ENCODE results near the gene TGFA.

The TGFA gene

GRCh38 chr2:70523996-70524965, 29.3 kb downstream of the TGFA start:
- no peak for FAIRE-seq

- no peak for FAIRE-seq
Observed at GRCh38 chr2:70523672-70523995, 30.0 kb downstream of the TGFA start.

GRCh38 chr2:70522627-70523026, 31.0 kb downstream of the TGFA start:
- FAIRE-seq = no peak

GRCh38 chr2:70520825-70521224, 32.8 kb downstream of the TGFA start:
- FAIRE-seq = no peak

- FAIRE-seq = no peak
Observed at GRCh38 chr2:70519453-70519852, 34.2 kb downstream of the TGFA start.

- no peak for FAIRE-seq
Observed at GRCh38 chr2:70518557-70518956, 35.1 kb downstream of the TGFA start.

GRCh38 chr2:70517804-70518203, 35.8 kb downstream of the TGFA start:
- no peak for FAIRE-seq

GRCh38 chr2:70516596-70516995, 37.0 kb downstream of the TGFA start:
- no peak for FAIRE-seq

GRCh38 chr2:70515938-70516337, 37.7 kb downstream of the TGFA start:
- FAIRE-seq = no peak

- FAIRE-seq = no peak
Observed at GRCh38 chr2:70514612-70515055, 39.0 kb downstream of the TGFA start.

GRCh38 chr2:70513738-70514137, 39.9 kb downstream of the TGFA start:
- no peak for FAIRE-seq

- FAIRE-seq = no peak
Observed at GRCh38 chr2:70511971-70512729, 41.5 kb downstream of the TGFA start.

- no peak for FAIRE-seq
Observed at GRCh38 chr2:70510313-70510712, 43.3 kb downstream of the TGFA start.

GRCh38 chr2:70509565-70509964, 44.1 kb downstream of the TGFA start:
- FAIRE-seq = no peak

GRCh38 chr2:70508711-70509462, 44.7 kb downstream of the TGFA start:
- no peak for FAIRE-seq

GRCh38 chr2:70505613-70506391, 47.8 kb downstream of the TGFA start:
- FAIRE-seq = no peak

GRCh38 chr2:70504750-70505149, 48.9 kb downstream of the TGFA start:
- no peak for FAIRE-seq

GRCh38 chr2:70503896-70504295, 49.7 kb downstream of the TGFA start:
- FAIRE-seq = no peak

GRCh38 chr2:70501728-70502127, 51.9 kb downstream of the TGFA start:
- no peak for FAIRE-seq

GRCh38 chr2:70501215-70501614, 52.4 kb downstream of the TGFA start:
- no peak for FAIRE-seq

GRCh38 chr2:70499253-70499652, 54.4 kb downstream of the TGFA start:
- no peak for FAIRE-seq

GRCh38 chr2:70498528-70498927, 55.1 kb downstream of the TGFA start:
- FAIRE-seq = no peak

Data from colon (tissue), 2 donors.